GM12872 (cell line): ENCODE results near the gene PCDHGA10.

Source experiments
- CTCF ChIP-seq: IDR thresholded peaks from 3 replicates; pipeline ENCODE4 v1.5.1; 2011; ENCODE audit warnings: low read depth, mild to moderate bottlenecking, low read length, moderate library complexity; ENCODE audit not compliant: insufficient read depth

The PCDHGA10 gene

GRCh38 chr5:141465351-141465750 lies 52.6 kb downstream of the PCDHGA10 start:
- no peak for TF ChIP-seq CTCF
